Measurements from ENCODE around the gene NEURL3.
"Not testable (repeated sequence)": the region's sequence is repeated elsewhere in the genome, so short reads cannot be mapped to it uniquely, and the experiment has no call there.

The NEURL3 gene

GRCh38 chr2:96464061-96464460 is 41.1 kb downstream of the NEURL3 start:
- no peak overlapping the region for H3K9ac ChIP-seq (ENCODE audit: low read length)
- TF ChIP-seq CTCF (IDR thresholded peaks at IDR 0.05; ENCODE audit: low read depth, low read length) (no peak), EZH2phosphoT487 (IDR thresholded peaks at IDR 0.05; ENCODE audit: low read depth) (no peak)

GRCh38 chr2:96463119-96463518 is 42.0 kb downstream of the NEURL3 start:
- H3K4me3 ChIP-seq (ENCODE audit: low read length), result no peak overlapping the region
- no peaks in the 10 kb centered on the region for H3K9me3 ChIP-seq (ENCODE audit: insufficient read depth, low read length)
- H3K9ac ChIP-seq (ENCODE audit: low read length), result no peak overlapping the region
- H3K36me3 ChIP-seq (replicated peaks; ENCODE audit: low read depth, low read length), result no peaks in the 10 kb centered on the region
- H4K20me1 ChIP-seq (ENCODE audit: insufficient read depth, low read length), result no peaks in the 10 kb centered on the region
- H3K79me2 ChIP-seq (ENCODE audit: low read length), result no peaks in the 10 kb centered on the region
- no peak overlapping the region for H3K27ac ChIP-seq (ENCODE audit: low read length)
- no peaks in the 10 kb centered on the region for H3K27me3 ChIP-seq (ENCODE audit: low read depth, low read length)
- no peak overlapping the region for H3K4me2 ChIP-seq (ENCODE audit: low read length)
- TF ChIP-seq EZH2phosphoT487 (IDR thresholded peaks at IDR 0.05; ENCODE audit: low read depth), result no peak
- TF ChIP-seq CTCF (IDR thresholded peaks at IDR 0.05; ENCODE audit: low read depth, low read length), result no peak
- H2AFZ ChIP-seq (ENCODE audit: low read depth, low read length), result no peak overlapping the region
- no peaks in the 10 kb centered on the region for H3K4me1 ChIP-seq (ENCODE audit: low read length)

More at GRCh38 chr2:96464061-96464460, 41.1 kb downstream of the NEURL3 start:
- Histone ChIP-seq H4K20me1 (ENCODE audit: insufficient read depth, low read length) (no peaks in the 10 kb centered on the region), H3K27ac (ENCODE audit: low read length) (no peak overlapping the region), H3K79me2 (ENCODE audit: low read length) (no peaks in the 10 kb centered on the region), H3K9me3 (ENCODE audit: insufficient read depth, low read length) (no peaks in the 10 kb centered on the region), H3K4me3 (ENCODE audit: low read length) (no peak overlapping the region), H2AFZ (ENCODE audit: low read depth, low read length) (no peak overlapping the region), H3K27me3 (ENCODE audit: low read depth, low read length) (no peaks in the 10 kb centered on the region), H3K4me2 (ENCODE audit: low read length) (no peak overlapping the region), H3K36me3 (replicated peaks; ENCODE audit: low read depth, low read length) (no peaks in the 10 kb centered on the region), H3K4me1 (ENCODE audit: low read length) (no peaks in the 10 kb centered on the region)

GRCh38 chr2:96461616-96462015 is 43.5 kb downstream of the NEURL3 start:
- not testable (repeated sequence) for H4K20me1 ChIP-seq (ENCODE audit: insufficient read depth, low read length); H3K79me2 ChIP-seq (ENCODE audit: low read length); H3K27ac ChIP-seq (ENCODE audit: low read length); H3K9ac ChIP-seq (ENCODE audit: low read length); H3K27me3 ChIP-seq (ENCODE audit: low read depth, low read length); H3K9me3 ChIP-seq (ENCODE audit: insufficient read depth, low read length); H3K4me1 ChIP-seq (ENCODE audit: low read length); H3K4me3 ChIP-seq (ENCODE audit: low read length); H3K4me2 ChIP-seq (ENCODE audit: low read length); H2AFZ ChIP-seq (ENCODE audit: low read depth, low read length); H3K36me3 ChIP-seq (replicated peaks; ENCODE audit: low read depth, low read length)

- H3K27me3 ChIP-seq (ENCODE audit: low read depth, low read length), result 0 out of 2 replicates have a peak, but pooled peaks cover 6% of the 10 kb centered on the region
- H4K20me1 ChIP-seq (ENCODE audit: insufficient read depth, low read length), result no peaks in the 10 kb centered on the region
- no peak overlapping the region for H2AFZ ChIP-seq (ENCODE audit: low read depth, low read length)
- H3K4me2 ChIP-seq (ENCODE audit: low read length), result no peak overlapping the region
- H3K79me2 ChIP-seq (ENCODE audit: low read length), result no peaks in the 10 kb centered on the region
- TF ChIP-seq EZH2phosphoT487 (IDR thresholded peaks at IDR 0.05; ENCODE audit: low read depth) (no peak), CTCF (IDR thresholded peaks at IDR 0.05; ENCODE audit: low read depth, low read length) (no peak)
- H3K9ac ChIP-seq (ENCODE audit: low read length), result no peak overlapping the region
- no peak overlapping the region for H3K27ac ChIP-seq (ENCODE audit: low read length)
- no peaks in the 10 kb centered on the region for H3K36me3 ChIP-seq (replicated peaks; ENCODE audit: low read depth, low read length)
- H3K9me3 ChIP-seq (ENCODE audit: insufficient read depth, low read length), result no peaks in the 10 kb centered on the region
- no peak overlapping the region for H3K4me3 ChIP-seq (ENCODE audit: low read length)
- no peaks in the 10 kb centered on the region for H3K4me1 ChIP-seq (ENCODE audit: low read length)
Measured at GRCh38 chr2:96452053-96452452, 53.1 kb downstream of the NEURL3 start.

GRCh38 chr2:96449637-96450036 is 55.5 kb downstream of the NEURL3 start:
- H3K9ac ChIP-seq (ENCODE audit: low read length), result no peak overlapping the region
- H3K27me3 ChIP-seq (ENCODE audit: low read depth, low read length), result 0 out of 2 replicates have a peak, but pooled peaks cover 5% of the 10 kb centered on the region
- no peaks in the 10 kb centered on the region for H3K36me3 ChIP-seq (replicated peaks; ENCODE audit: low read depth, low read length)
- H3K4me2 ChIP-seq (ENCODE audit: low read length), result no peak overlapping the region
- no peaks in the 10 kb centered on the region for H4K20me1 ChIP-seq (ENCODE audit: insufficient read depth, low read length)
- no peaks in the 10 kb centered on the region for H3K9me3 ChIP-seq (ENCODE audit: insufficient read depth, low read length)
- H3K79me2 ChIP-seq (ENCODE audit: low read length), result no peaks in the 10 kb centered on the region
- H3K27ac ChIP-seq (ENCODE audit: low read length), result no peak overlapping the region
- no peaks in the 10 kb centered on the region for H3K4me1 ChIP-seq (ENCODE audit: low read length)
- TF ChIP-seq EZH2phosphoT487 (IDR thresholded peaks at IDR 0.05; ENCODE audit: low read depth), result no peak
- no peak for TF ChIP-seq CTCF (IDR thresholded peaks at IDR 0.05; ENCODE audit: low read depth, low read length)
- no peak overlapping the region for H3K4me3 ChIP-seq (ENCODE audit: low read length)
- H2AFZ ChIP-seq (ENCODE audit: low read depth, low read length), result no peak overlapping the region
